NCI-H2227 treated with DMSO at 0.1 percent for 48 hours (cell line): ENCODE data around the gene CLIC1.

Source experiments
- DNase-seq: peaks from one replicate; lab custom pipeline; 2025; lab: John Stamatoyannopoulos, UW

CLIC1 gene

DNA sequence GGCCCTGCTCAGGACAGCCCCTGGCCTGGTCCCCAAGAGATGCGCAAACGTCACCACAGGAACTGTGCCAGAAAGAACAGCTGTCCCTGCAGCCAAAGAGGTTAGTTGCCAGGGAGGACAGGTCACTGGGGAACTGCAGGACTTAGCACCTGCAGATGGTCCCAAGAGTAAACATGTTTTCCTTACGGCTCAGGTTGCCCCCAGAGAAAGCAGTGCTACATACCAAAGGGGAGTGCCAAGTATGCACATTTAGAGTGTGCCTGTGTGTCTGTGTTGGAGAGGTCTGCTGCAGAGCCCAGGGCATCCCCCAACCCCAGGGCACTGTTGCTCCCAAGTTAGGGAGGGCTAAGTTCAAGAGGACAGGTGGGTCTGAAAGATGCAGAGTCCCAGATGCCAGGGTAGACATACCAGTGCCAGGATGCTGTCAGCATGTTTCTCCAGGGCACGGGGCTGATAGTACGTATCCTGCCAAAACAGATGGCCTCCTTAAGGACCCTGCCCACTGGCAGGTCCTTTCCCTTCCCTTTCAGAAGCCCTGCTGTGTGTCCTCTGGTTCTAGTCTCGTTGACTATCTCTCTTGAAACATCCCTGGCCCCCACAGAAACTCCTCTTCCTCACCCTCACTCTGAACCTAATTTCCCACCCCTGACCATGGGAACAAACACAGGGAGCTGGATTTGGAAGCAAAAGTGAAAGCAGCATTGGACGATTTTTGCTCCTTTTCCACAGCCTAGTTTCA is 34.5 kb downstream of the CLIC1 start:
- no peak for DNase-seq

DNA sequence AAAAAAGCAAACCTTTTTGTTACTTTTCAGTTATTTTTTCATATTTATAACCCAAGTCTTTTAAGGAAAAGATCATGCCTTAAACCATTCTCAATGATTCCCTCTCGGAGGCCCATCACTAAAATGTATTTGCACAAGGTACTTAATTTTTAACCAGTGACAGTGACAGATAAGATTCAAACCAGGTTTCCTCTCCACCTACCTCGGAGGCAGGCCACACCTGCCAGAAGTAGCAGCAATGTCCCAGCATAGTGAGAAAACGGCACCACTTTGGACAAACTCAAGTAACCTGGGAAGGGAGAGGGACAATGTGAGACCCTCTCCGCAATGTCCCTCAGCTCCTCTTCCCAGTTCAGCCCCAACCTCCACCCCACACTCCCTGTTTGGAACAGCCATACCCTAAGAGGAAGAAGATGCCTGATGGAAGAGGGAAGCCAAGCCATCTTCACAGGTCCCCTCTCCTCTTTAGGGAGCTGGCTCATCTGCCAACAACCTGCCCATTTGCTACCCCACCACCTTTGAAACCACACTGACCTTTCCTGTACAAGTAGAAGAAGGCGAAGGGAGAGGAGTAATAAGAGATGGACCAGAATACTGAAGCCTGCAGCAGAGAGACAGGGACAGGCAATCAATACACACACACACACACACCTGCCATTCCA is 35.5 kb downstream of the CLIC1 start:
- DNase-seq = no peak

DNA sequence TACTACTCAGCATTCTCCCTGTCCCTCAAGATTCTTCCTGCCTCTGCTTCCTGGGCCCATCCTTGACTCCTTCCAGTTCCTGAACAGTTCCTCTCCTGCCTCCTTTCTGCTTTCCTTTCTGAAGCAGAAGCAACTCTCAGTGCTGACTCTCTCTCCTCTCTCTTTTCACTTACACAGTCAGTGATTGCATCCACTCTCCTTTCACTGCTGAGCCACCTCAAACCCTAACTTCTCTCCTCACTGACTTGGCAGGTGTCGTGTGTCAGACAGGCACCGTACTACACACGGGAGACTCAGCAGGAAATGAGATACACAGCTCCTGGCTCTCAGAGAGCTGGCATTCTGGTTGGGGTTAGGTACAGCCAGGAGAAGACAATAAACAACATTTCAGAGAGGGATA is 38.8 kb downstream of the CLIC1 start:
- no peak for DNase-seq

DNA sequence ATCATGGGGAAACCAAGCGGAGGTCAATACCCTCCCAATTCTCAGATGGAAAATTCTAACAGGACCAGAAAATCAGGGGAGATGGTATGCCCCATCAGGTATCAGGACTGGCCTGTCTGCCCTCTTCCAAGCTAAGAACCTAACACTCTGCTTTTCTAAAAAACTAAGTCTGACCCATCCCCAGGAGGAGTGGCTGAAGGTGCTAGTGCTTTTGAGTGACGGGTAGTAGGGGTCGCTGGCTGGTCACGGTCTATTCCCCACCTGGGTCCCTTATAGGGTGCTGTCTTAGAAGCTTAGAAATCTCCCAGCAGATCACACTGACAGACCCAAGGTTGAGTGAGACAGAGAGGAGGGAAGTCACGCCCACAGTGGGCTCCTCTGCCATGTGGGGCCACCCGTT is 42.8 kb downstream of the CLIC1 start:
- DNase-seq = no peak

DNA sequence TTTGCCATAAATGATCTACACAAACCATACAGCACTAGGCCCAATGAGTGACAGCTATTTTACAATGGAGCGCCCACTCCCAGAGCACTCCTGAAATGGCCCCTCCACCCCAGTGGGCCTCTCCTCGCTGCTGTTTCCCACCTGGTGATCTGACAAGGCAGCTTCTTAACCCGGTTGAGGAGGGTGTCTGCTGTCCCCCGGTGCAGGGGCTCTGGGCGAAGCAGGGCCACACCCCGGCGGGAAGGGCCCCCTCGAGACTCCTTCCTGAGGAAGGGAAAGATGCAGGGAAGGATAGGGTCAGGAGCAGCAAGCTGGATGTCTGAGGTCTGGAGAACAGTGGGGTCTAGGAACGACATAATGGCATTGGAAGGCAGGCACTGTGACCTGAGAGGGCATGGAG is 43.4 kb downstream of the CLIC1 start:
- DNase-seq = no peak

DNA sequence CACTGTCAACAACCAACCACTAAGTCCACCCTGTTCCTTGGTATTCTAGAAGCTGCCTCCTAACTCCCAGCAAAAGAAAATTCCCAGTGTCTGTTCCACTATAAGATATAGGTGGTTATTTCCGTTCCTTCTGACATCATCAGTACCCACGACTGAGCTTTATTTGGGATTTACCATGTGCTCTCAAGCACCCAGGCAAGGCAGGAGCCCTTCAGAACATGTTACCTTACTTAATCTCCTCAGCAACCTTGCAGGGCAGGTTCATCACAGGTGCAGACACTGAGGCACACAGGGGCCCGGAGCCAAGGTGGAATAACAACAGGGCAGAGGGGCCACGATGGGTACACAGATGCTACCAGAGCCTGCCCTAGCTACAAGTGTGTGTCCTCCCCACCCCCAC is 44.0 kb downstream of the CLIC1 start:
- no peak for DNase-seq

DNA sequence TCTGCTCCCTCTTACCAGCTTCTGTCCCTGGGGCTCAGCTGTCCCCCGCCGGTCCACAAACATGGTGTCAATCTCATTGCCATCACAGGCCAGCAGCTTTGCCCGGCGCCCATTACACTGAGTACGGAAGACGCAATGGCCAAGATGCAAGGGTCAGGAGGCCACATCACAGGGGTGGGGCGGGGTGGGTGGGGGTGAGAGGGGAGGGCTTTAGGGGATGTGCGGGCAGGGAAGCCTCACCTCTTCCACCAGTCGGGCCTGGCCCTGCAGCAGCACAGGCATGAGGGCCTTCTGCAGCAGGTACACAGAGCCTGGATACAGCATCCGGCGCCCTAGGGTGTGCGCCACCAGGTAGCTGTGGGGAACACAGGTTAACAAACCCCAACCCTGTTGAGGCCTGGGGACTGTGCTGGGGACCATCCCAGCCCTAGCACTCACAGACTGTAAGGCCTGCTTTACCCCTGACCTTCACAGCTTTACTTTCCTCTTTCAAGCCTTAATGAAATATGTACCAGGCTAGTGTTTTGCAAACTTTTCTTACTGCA is 44.7 kb downstream of the CLIC1 start:
- DNase-seq = no peak

DNA sequence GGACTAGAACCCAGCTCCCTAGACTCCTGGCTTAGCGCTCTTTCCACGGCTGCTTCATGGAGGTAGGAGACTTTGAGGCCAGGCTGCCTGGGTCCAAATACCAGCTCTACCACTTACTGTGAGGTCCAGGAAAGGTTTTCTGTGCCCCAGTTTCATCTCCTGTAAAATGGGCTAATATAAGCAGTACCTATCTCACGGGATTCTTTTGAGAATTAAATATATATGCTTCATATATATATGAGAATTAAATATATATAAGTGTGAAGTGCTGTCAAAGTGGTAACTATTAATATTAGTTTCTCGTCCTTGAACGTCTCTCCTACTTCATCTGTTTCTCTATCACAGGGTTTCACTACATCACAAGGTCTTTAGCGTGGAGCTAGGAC is 45.3 kb downstream of the CLIC1 start:
- DNase-seq = no peak

DNA sequence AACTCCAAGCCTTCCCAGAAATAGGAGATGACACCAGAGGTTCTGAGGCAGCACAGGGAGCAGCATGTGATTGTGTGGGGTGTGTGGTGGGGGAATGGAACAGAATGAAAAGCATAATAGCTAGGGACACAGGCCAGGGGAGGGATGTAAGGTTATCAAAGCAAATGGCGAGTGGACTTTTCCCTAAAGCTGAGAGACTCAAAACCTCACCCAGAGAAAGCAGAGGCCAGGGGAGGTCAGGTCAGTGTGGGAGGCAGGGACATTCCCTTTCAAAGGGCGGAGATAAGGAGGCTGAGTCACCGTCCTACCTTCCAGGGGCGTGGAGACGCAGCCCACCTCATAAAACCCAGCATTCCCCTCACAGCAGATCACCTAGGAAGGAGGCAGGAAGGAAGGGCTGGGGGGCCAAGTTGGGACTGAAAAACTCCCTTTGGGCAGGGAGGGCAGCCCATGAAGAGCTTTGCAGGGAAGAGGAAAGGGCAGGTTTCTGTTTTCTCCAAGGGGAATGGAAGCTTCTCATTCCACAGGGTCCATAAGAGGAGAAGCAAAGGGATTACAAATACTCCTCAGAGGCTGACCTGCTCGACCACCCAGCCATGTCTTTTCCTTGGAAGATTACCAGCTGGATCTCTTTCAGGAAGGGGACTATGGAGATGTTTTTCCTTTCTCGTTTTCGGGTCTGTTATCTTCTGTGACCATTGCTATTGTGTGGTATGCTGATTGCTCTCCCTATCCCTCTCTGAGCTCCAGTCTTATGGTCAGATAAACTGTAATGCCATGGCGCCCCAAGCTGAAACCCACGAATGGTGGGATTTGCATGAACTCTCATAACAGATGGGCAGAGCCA is 45.9 kb downstream of the CLIC1 start:
- no peak for DNase-seq

DNA sequence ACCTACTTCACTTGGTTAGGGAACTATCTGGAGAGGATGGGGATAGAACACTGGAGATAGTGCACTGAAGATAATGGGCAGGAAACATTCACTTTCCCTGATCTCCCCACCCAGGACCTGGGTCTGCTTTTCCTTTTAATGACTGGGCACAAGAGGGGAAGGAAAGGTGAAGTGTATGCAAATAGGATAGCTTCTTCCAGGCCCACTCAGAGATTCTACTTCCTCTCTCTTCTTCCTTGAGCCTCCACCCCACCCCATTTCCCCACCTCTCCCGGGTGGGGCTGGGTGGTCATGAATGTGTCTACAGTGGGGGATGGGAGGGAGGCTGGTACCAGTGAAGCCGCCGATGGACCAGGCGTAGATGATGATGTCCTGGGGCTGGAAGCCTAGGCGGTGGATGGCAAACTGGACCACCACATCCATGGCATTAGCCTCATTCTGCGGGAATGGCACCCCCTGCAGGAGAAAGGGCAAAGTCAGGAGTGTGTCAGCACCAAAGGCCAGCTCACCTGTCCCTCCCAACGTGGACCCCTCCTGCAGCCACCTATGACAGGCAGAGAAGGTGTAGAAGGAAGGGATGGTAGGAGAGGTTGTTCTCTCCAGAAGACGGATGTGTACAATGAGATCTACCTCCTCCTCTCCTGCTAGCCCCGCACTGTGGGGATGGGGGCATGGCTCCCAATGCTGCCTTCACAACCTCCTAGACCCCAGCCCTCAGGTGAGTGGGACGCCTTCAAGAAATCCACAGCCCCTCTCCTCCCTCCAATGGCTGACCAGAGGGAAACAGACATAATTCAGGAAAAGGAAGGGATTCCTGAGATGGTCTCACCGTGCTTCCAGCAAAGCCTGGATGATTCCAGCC is 46.9 kb downstream of the CLIC1 start:
- DNase-seq = no peak

DNA sequence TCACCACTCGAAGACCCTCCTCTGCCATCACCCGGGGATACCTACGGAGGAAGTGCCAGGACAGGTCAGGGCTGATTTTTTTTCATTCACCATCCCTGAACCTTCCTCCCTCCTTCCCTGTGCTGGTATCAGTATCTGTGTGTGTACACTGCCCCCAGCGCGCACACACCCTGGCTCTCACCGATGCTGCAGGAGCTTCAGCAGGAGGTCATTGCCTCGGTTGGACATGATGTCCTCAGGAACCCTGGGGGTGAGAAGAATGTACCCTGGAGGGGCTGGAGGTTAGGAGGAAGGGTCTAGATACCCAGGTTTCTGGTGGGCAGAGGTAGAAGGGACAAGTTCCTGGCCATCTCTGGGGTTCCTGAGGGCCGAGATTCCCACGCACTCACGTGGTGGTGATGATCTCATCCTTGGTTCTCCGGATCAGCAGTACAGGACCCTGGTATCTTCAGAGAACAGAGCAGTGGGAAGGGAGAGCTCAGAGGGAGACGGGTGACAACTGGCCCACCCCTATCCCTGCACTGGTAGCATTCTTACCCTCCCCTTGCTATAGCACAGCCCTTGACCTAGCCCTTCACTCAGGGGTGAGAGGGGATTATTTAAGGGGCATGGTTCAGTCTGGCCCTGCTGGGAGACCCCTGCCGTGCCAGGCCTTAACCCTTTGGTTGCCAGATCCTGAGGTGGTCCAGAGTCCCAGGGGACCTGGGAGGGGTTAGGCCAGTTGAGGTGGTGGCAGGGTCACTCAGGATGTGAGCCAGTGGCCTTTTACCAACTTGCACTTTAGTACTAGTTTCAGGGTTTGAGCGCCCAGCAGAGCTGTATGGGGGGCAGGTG is 48.3 kb downstream of the CLIC1 start:
- DNase-seq = no peak

DNA sequence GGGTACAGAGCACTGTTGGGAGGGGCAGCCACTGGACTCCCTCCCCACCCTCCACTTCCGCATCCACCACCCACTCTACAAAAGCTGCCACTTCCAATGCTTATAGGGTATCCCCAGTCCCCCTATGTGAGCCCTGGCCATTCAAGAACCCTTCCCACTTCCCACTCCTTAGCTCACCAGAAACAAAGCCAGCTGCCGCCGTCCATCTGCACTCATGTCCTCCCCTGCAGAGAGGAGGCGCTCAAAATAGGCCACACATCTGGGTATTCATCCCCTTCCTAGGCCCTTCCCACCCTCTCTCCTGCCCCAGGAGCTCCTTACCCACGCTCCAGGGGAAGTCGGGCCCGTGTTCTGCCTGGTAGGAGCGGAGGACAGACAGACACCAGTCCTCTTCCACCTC is 49.0 kb downstream of the CLIC1 start:
- DNase-seq = no peak

DNA sequence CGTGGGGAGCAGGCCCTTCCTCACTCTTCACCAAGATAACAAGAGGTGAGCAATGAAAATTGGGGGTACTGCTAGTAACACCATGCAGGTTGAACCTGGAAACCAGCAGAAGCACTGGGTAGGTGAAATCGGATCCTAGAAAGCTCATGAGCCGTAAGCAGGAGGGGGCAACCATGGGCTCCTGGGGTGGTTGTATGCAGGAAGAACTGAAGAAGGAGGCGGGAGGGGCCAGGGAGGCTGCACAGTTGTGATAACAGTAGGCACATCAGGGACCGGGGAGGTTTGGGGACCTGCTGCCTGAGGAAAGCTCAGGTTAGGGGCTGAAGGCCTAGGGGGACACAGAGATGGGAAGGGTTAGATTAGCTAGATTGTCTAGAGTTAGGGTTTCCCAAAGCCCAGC is 49.8 kb downstream of the CLIC1 start:
- DNase-seq = no peak

DNA sequence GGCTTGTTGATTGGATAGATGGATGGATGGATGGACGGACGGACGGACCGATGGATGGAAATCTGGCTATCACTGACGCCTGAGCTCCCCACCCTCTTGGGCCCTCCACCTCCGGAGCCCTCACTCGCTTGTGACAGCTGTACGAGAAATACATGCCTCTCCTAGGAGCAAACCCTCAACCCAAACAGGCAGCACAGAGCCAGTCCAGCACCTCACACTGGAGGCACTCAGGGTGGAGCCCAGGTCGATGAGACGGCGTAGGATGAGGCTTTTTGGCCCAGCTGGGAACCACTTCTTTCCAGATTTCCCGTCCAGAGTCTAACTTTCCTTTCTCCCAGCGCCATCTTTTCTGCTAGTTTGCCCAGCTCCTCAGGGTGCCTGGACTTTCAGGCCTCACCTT is 52.7 kb downstream of the CLIC1 start:
- DNase-seq = no peak

DNA sequence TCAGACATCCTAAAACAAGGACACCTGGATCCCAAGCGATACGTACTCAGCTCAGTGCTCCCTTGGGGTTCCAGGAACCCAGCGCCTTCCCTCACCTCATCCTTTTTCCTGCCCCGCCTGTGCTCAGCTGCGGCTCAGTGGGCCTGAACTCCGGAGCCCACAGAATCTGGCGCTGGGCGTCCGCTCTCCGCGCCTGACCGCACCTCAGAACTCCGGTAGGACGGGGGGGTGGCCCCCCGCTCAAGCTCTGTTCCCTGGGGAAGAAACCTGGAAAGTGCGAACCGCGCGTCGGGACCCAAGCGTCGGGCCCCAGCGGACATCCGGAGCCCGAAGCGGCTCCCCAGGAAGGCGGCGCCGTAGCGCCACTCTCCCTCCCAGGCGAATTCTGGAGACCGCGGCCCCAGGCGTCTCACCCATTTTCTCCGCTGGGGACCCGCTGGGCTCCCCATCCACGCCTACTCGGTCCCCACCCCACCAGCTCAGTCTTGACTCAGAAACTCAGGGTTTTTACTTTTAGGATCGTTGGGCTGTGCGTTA is 55.1 kb downstream of the CLIC1 start:
- DNase-seq = no peak
